ENCODE measurements around the gene ABTB2.

ABTB2 gene

GRCh38 chr11:34145847-34146381 is 211.9 kb downstream of the ABTB2 start:
- TF ChIP-seq POU6F1 (CRISPR knock-in tag; IDR thresholded peaks at IDR 0.05; ENCODE audit: borderline replicate concordance, low read depth): no peak
- TF ChIP-seq SNAI2 (CRISPR knock-in tag; IDR thresholded peaks at IDR 0.05): no peak
- no peak for TF ChIP-seq ZC3H10 (CRISPR knock-in tag; IDR thresholded peaks at IDR 0.05)
- no peak for TF ChIP-seq GLIS3 (CRISPR knock-in tag; IDR thresholded peaks at IDR 0.05)
- no peak for TF ChIP-seq CSRNP3 (CRISPR knock-in tag; IDR thresholded peaks at IDR 0.05)
- TF ChIP-seq ISL1 (CRISPR knock-in tag; IDR thresholded peaks at IDR 0.05): no peak
- no peak for TF ChIP-seq ZFP3 (CRISPR knock-in tag; IDR thresholded peaks at IDR 0.05)
- no peak for TF ChIP-seq RARB (CRISPR knock-in tag; IDR thresholded peaks at IDR 0.05)
- no peak for ATAC-seq

- no peak for ATAC-seq
- no peak for TF ChIP-seq TCF4 (CRISPR knock-in tag; IDR thresholded peaks at IDR 0.05; ENCODE audit: borderline replicate concordance)
These were observed 212.7 kb downstream of the ABTB2 start for GRCh38 chr11:34145073-34145472.

DNA sequence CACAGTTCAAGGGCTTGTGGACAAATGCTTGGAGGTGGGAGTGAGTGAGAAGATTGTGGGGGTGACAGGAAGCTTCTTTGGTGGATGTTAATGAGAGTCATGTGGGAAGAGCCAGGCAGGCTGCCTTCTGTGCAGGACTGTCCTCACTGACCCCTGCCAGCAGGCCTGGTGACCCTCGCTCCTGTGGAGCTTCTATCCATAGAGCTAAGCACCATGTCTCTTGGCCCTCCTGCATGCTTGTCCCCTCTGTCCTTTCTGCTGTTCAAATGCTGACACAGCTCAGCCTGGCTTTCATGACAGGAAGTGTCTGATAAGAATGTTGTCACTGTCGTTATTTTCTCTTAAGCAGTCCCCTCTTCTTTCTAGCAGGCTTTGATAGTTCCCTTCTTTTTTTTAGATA is 214.8 kb downstream of the ABTB2 start:
- no peak for ATAC-seq
- TF ChIP-seq ESRRG (CRISPR knock-in tag; IDR thresholded peaks at IDR 0.05) (no peak), CSDC2 (CRISPR knock-in tag; IDR thresholded peaks at IDR 0.05) (no peak), SNAI2 (CRISPR knock-in tag; IDR thresholded peaks at IDR 0.05) (no peak)

GRCh38 chr11:34140149-34140548 is 217.7 kb downstream of the ABTB2 start:
- TF ChIP-seq, protein P1, sequence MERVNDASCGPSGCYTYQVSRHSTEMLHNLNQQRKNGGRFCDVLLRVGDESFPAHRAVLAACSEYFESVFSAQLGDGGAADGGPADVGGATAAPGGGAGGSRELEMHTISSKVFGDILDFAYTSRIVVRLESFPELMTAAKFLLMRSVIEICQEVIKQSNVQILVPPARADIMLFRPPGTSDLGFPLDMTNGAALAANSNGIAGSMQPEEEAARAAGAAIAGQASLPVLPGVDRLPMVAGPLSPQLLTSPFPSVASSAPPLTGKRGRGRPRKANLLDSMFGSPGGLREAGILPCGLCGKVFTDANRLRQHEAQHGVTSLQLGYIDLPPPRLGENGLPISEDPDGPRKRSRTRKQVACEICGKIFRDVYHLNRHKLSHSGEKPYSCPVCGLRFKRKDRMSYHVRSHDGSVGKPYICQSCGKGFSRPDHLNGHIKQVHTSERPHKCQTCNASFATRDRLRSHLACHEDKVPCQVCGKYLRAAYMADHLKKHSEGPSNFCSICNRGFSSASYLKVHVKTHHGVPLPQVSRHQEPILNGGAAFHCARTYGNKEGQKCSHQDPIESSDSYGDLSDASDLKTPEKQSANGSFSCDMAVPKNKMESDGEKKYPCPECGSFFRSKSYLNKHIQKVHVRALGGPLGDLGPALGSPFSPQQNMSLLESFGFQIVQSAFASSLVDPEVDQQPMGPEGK (CRISPR knock-in tag; IDR thresholded peaks at IDR 0.05; ENCODE audit: borderline replicate concordance): no peak
- TF ChIP-seq ZNF8 (CRISPR knock-in tag; IDR thresholded peaks at IDR 0.05) (no peak), TSHZ2 (CRISPR knock-in tag; IDR thresholded peaks at IDR 0.05) (no peak), TCF4 (CRISPR knock-in tag; IDR thresholded peaks at IDR 0.05; ENCODE audit: borderline replicate concordance) (no peak), CREB5 (CRISPR knock-in tag; IDR thresholded peaks at IDR 0.05; ENCODE audit: low read depth) (no peak), ZNF565 (CRISPR knock-in tag; conservative IDR thresholded peaks at IDR 0.05; ENCODE audit: low read depth) (no peak), ESRRG (CRISPR knock-in tag; IDR thresholded peaks at IDR 0.05) (no peak), CSDC2 (CRISPR knock-in tag; IDR thresholded peaks at IDR 0.05) (no peak), ZFP3 (CRISPR knock-in tag; IDR thresholded peaks at IDR 0.05) (no peak), POU6F1 (CRISPR knock-in tag; IDR thresholded peaks at IDR 0.05; ENCODE audit: borderline replicate concordance, low read depth) (no peak), CSRNP3 (CRISPR knock-in tag; IDR thresholded peaks at IDR 0.05) (no peak), RARB (CRISPR knock-in tag; IDR thresholded peaks at IDR 0.05) (no peak), OSR1 (CRISPR knock-in tag; IDR thresholded peaks at IDR 0.05) (no peak), BACH2 (CRISPR knock-in tag; IDR thresholded peaks at IDR 0.05; ENCODE audit: borderline replicate concordance) (no peak), ZC3H10 (CRISPR knock-in tag; IDR thresholded peaks at IDR 0.05) (no peak), ZFP30 (CRISPR knock-in tag; IDR thresholded peaks at IDR 0.05) (no peak), ZNF70 (CRISPR knock-in tag; IDR thresholded peaks at IDR 0.05) (no peak), PPARA (CRISPR knock-in tag; IDR thresholded peaks at IDR 0.05; ENCODE audit: borderline replicate concordance) (no peak)
- no peak for ATAC-seq

All from SK-N-SH treated with all-trans-retinoic acid at 6 μM for 48 hours (cell line).